GM12878 (cell line): ENCODE results near the gene JAG1. TPM values are rescaled to one million over a fixed set of nuclear protein-coding genes. Genes with fewer than 3 reads are reported as not detected.

Experiments
- ATAC-seq: fragments of 200-7000 bp; cut with Tn5 transposase; 3 replicates; pipeline ENCODE4 v1.9.1; 2020; ENCODE audit warnings: mild to moderate bottlenecking, moderate library complexity
- BruUV-seq: library from RNA; stranded (reverse); fragments of 400-500 nt; replicated peaks from 2 replicates; lab custom pipeline; 2021; lab: Mats Ljungman, UMichigan
- CTCF ChIA-PET: fragments of 300-600 bp; sonication (Branson Sonifier 250); formaldehyde crosslinking; extraction: SDS; loops from one replicate; lab custom pipeline; 2021; ENCODE audit warnings: inconsistent platforms; lab: Yijun Ruan, JAX
- POLR2A ChIA-PET: fragments of 350-600 bp; formaldehyde crosslinking; extraction: SDS; loops from one replicate; lab custom pipeline; 2021; ENCODE audit warnings: inconsistent platforms; lab: Charles Lee
- RAD21 ChIA-PET: fragments of 300-600 bp; sonication (Branson Sonifier 250); formaldehyde crosslinking; loops from one replicate; lab custom pipeline; 2023; ENCODE audit warnings: antibody characterized with exemption; ENCODE audit not compliant: unreplicated experiment; lab: Charles Lee
- SMC1A ChIA-PET: fragments of 300-600 bp; sonication (Branson Sonifier 250); formaldehyde crosslinking; loops from one replicate; lab custom pipeline; 2023; ENCODE audit not compliant: unreplicated experiment, uncharacterized antibody; lab: Charles Lee
- DNase-seq: peaks from one replicate; pipeline ENCODE4 v3.0.0-alpha.2; 2011; ENCODE audit warnings: low read depth, low spot score
- FAIRE-seq: peaks from 3 replicates; lab custom pipeline; 2011; peaks lifted over from hg19 to GRCh38; lab: Jason Lieb, UNC
- H2AFZ ChIP-seq: 2 replicates; pipeline ENCODE4 v1.6.0; 2011; ENCODE audit warnings: low read depth, low read length, control low read depth; ENCODE audit not compliant: control insufficient read depth
- H3K27ac ChIP-seq: 2 replicates; pipeline ENCODE4 v1.5.1; 2011; ENCODE audit warnings: control low read depth; ENCODE audit not compliant: control insufficient read depth, insufficient read depth
- H3K27me3 ChIP-seq, 2 experiments: replicated peaks in 1 of 2; 2 replicates each; pipeline versions ENCODE4 v1.6.0 to v1.6.1; 2011; ENCODE audit warnings: low read length in 1 of 2; ENCODE audit not compliant: control insufficient read depth in 2 of 2, insufficient read depth in 2 of 2
- H3K36me3 ChIP-seq, 2 experiments: 2 replicates each; pipeline ENCODE4 v1.5.1; 2011; ENCODE audit warnings: low read length in 1 of 2; ENCODE audit not compliant: control insufficient read depth in 2 of 2, insufficient read depth in 2 of 2
- H3K4me1 ChIP-seq: 2 replicates; pipeline ENCODE4 v1.6.1; 2011; ENCODE audit warnings: mild to moderate bottlenecking, low read length, moderate library complexity, mixed read lengths; ENCODE audit not compliant: control insufficient read depth, insufficient read depth
- H3K4me2 ChIP-seq: 2 replicates; pipeline ENCODE4 v1.6.0; 2011; ENCODE audit warnings: control low read depth; ENCODE audit not compliant: control insufficient read depth, insufficient read depth
- H3K4me3 ChIP-seq: fragments of 200-600 bp; sonication (generic); 2 replicates; pipeline ENCODE4 v1.5.1; 2016
- H3K79me2 ChIP-seq: 2 replicates; pipeline ENCODE4 v1.6.0; 2011; ENCODE audit warnings: low read length; ENCODE audit not compliant: control insufficient read depth, insufficient read depth
- H3K9ac ChIP-seq: 2 replicates; pipeline ENCODE4 v1.8.0; 2011; ENCODE audit warnings: low read length, control low read depth, mixed read lengths; ENCODE audit not compliant: control insufficient read depth, insufficient read depth
- H3K9me3 ChIP-seq: replicated peaks from 3 replicates; pipeline ENCODE4 v1.5.1; 2011; ENCODE audit warnings: mild to moderate bottlenecking, low read length; ENCODE audit not compliant: control insufficient read depth, insufficient read depth
- H4K20me1 ChIP-seq: 2 replicates; pipeline ENCODE4 v1.6.0; 2011; ENCODE audit not compliant: control insufficient read depth, insufficient read depth
- BRCA1 ChIP-seq: IDR thresholded peaks from 2 replicates; pipeline ENCODE4 v1.6.1; 2011; ENCODE audit warnings: low read depth, low read length, improper control_type of control experiment
- CREM ChIP-seq: IDR thresholded peaks from 2 replicates; pipeline ENCODE4 v1.6.1; 2014; ENCODE audit warnings: antibody characterized with exemption, low read depth
- DPF2 ChIP-seq: fragments of 450-650 bp; IDR thresholded peaks from 2 replicates; pipeline ENCODE4 v1.6.1; 2017; ENCODE audit warnings: mild to moderate bottlenecking
- IKZF1 ChIP-seq: fragments of 450-650 bp; conservative IDR thresholded peaks from 2 replicates; pipeline ENCODE4 v1.6.1; 2017; ENCODE audit warnings: antibody characterized with exemption, mild to moderate bottlenecking
- JUND ChIP-seq: IDR thresholded peaks from 2 replicates; pipeline ENCODE4 v1.6.1; 2012; ENCODE audit warnings: low read depth, mild to moderate bottlenecking, low read length, improper control_type of control experiment, moderate library complexity
- MEF2A ChIP-seq: IDR thresholded peaks from 2 replicates; pipeline ENCODE4 v1.6.1; 2011; ENCODE audit warnings: low read depth, mild to moderate bottlenecking, low read length, moderate library complexity; ENCODE audit not compliant: insufficient read depth
- PML ChIP-seq: IDR thresholded peaks from 2 replicates; pipeline ENCODE4 v1.6.1; 2012; ENCODE audit warnings: low read length, inconsistent platforms
- SIX5 ChIP-seq: IDR thresholded peaks from 2 replicates; pipeline ENCODE4 v1.6.1; 2011; ENCODE audit warnings: mild to moderate bottlenecking, low read depth, low read length, moderate library complexity; ENCODE audit not compliant: severe bottlenecking
- SMAD1 ChIP-seq: fragments of 450-650 bp; IDR thresholded peaks from 2 replicates; pipeline ENCODE4 v1.6.1; 2018; ENCODE audit warnings: mild to moderate bottlenecking, low read depth; ENCODE audit not compliant: partially characterized antibody
- SPI1 ChIP-seq: IDR thresholded peaks from 2 replicates; pipeline ENCODE4 v1.6.1; 2011; ENCODE audit warnings: low read depth, mild to moderate bottlenecking, low read length, moderate library complexity, borderline replicate concordance; ENCODE audit not compliant: insufficient read depth
- STAT1 ChIP-seq: fragments of 450-650 bp; conservative IDR thresholded peaks from 2 replicates; pipeline ENCODE4 v1.6.1; 2014; ENCODE audit warnings: antibody characterized with exemption, mild to moderate bottlenecking
- STAT3 ChIP-seq: IDR thresholded peaks from 2 replicates; pipeline ENCODE4 v1.6.1; 2011; ENCODE audit warnings: low read depth, low read length, improper control_type of control experiment
- SUPT20H ChIP-seq: IDR thresholded peaks from 2 replicates; pipeline ENCODE4 v1.6.1; 2011; ENCODE audit warnings: low read depth, mild to moderate bottlenecking, low read length, moderate library complexity, borderline replicate concordance; ENCODE audit not compliant: control insufficient read depth
- TCF12 ChIP-seq: IDR thresholded peaks from 2 replicates; pipeline ENCODE4 v1.6.1; 2011; ENCODE audit warnings: low read depth, mild to moderate bottlenecking, low read length
- ZNF207 ChIP-seq: fragments of 450-650 bp; IDR thresholded peaks from 2 replicates; pipeline ENCODE4 v1.6.1; 2014; ENCODE audit warnings: antibody characterized with exemption, mild to moderate bottlenecking, borderline replicate concordance
- WGBS: methylation state at CpG from one replicate; pipeline ENCODE4 v1.1.6; 2016; ENCODE audit warnings: low lambda C conversion rate; ENCODE audit not compliant: insufficient replicate concordance, insufficient coverage; ENCODE audit errors: missing lambda C conversion rate; 5-methylcytosine and 5-hydroxymethylcytosine counted together
- in situ Hi-C: fragments of 300-500 bp; cut with MboI; formaldehyde crosslinking; loops from 9 replicates; pipeline ENCODE4 v1.14.3; 2018; ENCODE audit warnings: mixed read lengths
- intact Hi-C: fragments of 100-400 bp; cut with micrococcal nuclease; formaldehyde crosslinking; loops from one replicate; pipeline ENCODE4 v1.14.2; 2022; ENCODE audit not compliant: unreplicated experiment
- polyA plus RNA-seq, 11 experiments: library from polyadenylated mRNA; depleted of rRNA in 4 of 11; unstranded in 6 of 11; stranded (reverse) in 5 of 11; fragments of >200 nt; fragmentation: Nextera tagmentation in 4 of 11; fragmentation: Illumina TruSeq in 1 of 11; extraction: Ambion mirVana in 4 of 11; extraction: Trizol in 1 of 11; gene quantifications; 1 replicate in 1 of 11; 2 replicates in 10 of 11; pipeline versions ENCODE4 v1.2.1 to v1.2.3, GENCODE V29; 2011 to 2016; ENCODE audit warnings: inconsistent platforms in 2 of 11, missing spikeins in 2 of 11, low read depth in 1 of 11
- total RNA-seq, 4 experiments: library from RNA; depleted of rRNA in 3 of 4; stranded (reverse); fragments of >200 nt in 3 of 4; fragmentation: Illumina TruSeq in 1 of 4; extraction: Trizol in 1 of 4; gene quantifications; 2 replicates each; pipeline versions ENCODE4 v1.2.1 to v1.2.3, GENCODE V29; 2013 to 2021
- TF ChIP-seq, protein P1 (sequence below): fragments of 450-650 bp; formaldehyde crosslinking; IDR thresholded peaks from 2 replicates; pipeline ENCODE4 v1.4.0; 2020; ENCODE audit warnings: mild to moderate bottlenecking, moderate library complexity
- TF ChIP-seq, protein P2 (sequence below): fragments of 450-650 bp; IDR thresholded peaks from 2 replicates; pipeline ENCODE4 v1.6.1; 2016; ENCODE audit warnings: mild to moderate bottlenecking
- TF ChIP-seq, protein P3 (sequence below): fragments of 450-650 bp; IDR thresholded peaks from 2 replicates; pipeline ENCODE4 v1.6.1; 2016; ENCODE audit warnings: mild to moderate bottlenecking

Gene JAG1
- total and polyA plus RNA-seq, 10 of the 15 experiments (the other 5 are each of a cell fraction or from before 2014, with no cell fraction given): 0.66 to 6.9 (median 1.8) TPM

DNA sequence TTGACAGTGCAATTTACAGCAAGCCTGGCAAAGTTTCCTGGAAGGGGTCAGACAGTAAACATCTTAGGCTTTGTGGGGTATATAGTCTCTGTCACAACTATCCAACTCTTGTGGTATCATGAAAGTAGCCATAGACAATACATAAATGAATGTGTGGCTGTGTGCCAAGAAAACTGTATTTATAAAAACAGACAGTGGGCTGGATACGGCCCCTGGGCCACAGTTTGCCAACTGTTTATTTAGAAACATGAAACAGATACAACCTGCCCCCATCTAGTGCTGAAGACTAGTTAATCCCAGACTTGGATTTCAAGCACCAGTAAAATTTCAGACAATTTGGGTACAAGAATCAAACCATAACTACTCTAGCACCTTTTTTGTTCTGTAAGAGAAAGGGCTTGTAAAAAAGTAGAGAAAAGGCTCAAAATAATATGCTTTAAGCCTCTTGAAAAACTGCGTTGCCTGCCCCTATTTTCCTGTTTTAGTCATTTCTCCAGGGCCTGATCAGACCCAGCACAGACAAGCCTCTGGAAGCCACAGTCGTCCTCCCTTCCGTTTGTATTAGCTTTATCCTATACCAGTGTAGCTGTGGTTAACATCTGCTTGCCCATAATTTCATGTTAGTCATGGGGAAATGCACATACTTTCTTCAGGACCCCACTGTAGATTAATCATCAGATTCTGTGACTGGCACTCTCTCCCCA is 30.8 kb downstream of the JAG1 start (continued):
- TF ChIP-seq STAT1 (no peak), TCF12 (no peak), SMAD1 (no peak)
- TF ChIP-seq, all 136 proteins: peak for 0

DNA sequence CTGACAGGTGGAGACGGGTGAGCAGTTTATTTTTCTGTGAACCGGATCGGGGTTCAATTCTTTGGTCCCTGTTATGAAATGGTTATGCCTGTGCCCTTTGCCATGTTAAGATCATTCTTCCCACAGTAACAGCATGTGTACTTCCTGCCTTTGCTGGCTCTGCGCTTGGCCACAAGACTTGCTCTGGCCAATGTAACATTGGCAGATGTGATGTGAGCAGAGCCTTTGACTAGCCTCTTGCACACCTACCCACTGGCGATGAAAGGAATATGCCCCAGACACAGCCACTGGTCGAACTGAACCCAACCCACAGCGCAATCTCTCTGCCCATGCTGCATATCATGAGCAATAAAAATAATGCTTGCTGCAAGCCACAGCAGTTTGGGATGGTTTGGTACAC is 31.9 kb downstream of the JAG1 start:
- H4K20me1 ChIP-seq: no peaks in the 10 kb centered on the region
- no TSS peak for BruUV-seq
- H3K9ac ChIP-seq: no peak overlapping the region
- H3K4me2 ChIP-seq: no peak overlapping the region
- in situ Hi-C loops (no loop called here), intact Hi-C loops (loop anchor here (10.0 kb wide), 1 partner anchor 667 kb away; no protein-coding TSS in a partner anchor)
- H3K36me3 ChIP-seq: peaks cover 7 to 13% of the 10 kb centered on the region in 2 experiments; a peak in 3 of 4 replicates
- no peaks in the 10 kb centered on the region for H3K27me3 ChIP-seq
- no peak overlapping the region for H3K4me3 ChIP-seq
- no peak overlapping the region for H2AFZ ChIP-seq
- no peak overlapping the region for H3K27ac ChIP-seq
- H3K79me2 ChIP-seq: no peaks in the 10 kb centered on the region
- DNase-seq (no peak), FAIRE-seq (no peak), ATAC-seq (no peak)
- ChIA-PET POLR2A (no interaction called here), CTCF (interaction anchor here (1.6 kb wide), 1 partner anchor 14 kb away, joined by 5 read pairs; no protein-coding TSS in a partner anchor), RAD21 (no interaction called here), SMC1A (no interaction called here)
- no peaks in the 10 kb centered on the region for H3K9me3 ChIP-seq
- WGBS: 93% methylated on average over 7 of the region's 7 CpGs
- peaks cover 14% of the 10 kb centered on the region for H3K4me1 ChIP-seq
- TF ChIP-seq SUPT20H (no peak), JUND (no peak), CREM (no peak), MEF2A (no peak), ZNF207 (no peak), STAT3 (no peak), SPI1 (no peak), SIX5 (no peak), PML (no peak), DPF2 (no peak), IKZF1 (no peak), BRCA1 (no peak)
- TF ChIP-seq, protein P1, sequence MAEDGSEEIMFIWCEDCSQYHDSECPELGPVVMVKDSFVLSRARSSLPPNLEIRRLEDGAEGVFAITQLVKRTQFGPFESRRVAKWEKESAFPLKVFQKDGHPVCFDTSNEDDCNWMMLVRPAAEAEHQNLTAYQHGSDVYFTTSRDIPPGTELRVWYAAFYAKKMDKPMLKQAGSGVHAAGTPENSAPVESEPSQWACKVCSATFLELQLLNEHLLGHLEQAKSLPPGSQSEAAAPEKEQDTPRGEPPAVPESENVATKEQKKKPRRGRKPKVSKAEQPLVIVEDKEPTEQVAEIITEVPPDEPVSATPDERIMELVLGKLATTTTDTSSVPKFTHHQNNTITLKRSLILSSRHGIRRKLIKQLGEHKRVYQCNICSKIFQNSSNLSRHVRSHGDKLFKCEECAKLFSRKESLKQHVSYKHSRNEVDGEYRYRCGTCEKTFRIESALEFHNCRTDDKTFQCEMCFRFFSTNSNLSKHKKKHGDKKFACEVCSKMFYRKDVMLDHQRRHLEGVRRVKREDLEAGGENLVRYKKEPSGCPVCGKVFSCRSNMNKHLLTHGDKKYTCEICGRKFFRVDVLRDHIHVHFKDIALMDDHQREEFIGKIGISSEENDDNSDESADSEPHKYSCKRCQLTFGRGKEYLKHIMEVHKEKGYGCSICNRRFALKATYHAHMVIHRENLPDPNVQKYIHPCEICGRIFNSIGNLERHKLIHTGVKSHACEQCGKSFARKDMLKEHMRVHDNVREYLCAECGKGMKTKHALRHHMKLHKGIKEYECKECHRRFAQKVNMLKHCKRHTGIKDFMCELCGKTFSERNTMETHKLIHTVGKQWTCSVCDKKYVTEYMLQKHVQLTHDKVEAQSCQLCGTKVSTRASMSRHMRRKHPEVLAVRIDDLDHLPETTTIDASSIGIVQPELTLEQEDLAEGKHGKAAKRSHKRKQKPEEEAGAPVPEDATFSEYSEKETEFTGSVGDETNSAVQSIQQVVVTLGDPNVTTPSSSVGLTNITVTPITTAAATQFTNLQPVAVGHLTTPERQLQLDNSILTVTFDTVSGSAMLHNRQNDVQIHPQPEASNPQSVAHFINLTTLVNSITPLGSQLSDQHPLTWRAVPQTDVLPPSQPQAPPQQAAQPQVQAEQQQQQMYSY (CRISPR knock-in tag): no peak
- TF ChIP-seq, protein P2, sequence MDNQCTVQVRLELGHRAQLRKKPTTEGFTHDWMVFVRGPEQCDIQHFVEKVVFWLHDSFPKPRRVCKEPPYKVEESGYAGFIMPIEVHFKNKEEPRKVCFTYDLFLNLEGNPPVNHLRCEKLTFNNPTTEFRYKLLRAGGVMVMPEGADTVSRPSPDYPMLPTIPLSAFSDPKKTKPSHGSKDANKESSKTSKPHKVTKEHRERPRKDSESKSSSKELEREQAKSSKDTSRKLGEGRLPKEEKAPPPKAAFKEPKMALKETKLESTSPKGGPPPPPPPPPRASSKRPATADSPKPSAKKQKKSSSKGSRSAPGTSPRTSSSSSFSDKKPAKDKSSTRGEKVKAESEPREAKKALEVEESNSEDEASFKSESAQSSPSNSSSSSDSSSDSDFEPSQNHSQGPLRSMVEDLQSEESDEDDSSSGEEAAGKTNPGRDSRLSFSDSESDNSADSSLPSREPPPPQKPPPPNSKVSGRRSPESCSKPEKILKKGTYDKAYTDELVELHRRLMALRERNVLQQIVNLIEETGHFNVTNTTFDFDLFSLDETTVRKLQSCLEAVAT: no peak
- TF ChIP-seq, protein P3, sequence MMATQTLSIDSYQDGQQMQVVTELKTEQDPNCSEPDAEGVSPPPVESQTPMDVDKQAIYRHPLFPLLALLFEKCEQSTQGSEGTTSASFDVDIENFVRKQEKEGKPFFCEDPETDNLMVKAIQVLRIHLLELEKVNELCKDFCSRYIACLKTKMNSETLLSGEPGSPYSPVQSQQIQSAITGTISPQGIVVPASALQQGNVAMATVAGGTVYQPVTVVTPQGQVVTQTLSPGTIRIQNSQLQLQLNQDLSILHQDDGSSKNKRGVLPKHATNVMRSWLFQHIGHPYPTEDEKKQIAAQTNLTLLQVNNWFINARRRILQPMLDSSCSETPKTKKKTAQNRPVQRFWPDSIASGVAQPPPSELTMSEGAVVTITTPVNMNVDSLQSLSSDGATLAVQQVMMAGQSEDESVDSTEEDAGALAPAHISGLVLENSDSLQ: no peak
